H4 (cell line): ENCODE measurements around the gene CRY2. TPM values are rescaled to one million over a fixed set of nuclear protein-coding genes. Genes with fewer than 3 reads are reported as not detected.
A peak's percentile ranks its signal among the peaks of the same experiment; 100 is the strongest.
"Not testable (repeated sequence)": the region's sequence is repeated elsewhere in the genome, so short reads cannot be mapped to it uniquely, and the experiment has no call there.

Experiments used
- DNase-seq: peaks from one replicate; pipeline ENCODE4 v3.0.0-alpha.2; 2015; ENCODE audit warnings: low spot score
- total RNA-seq: library from RNA; depleted of rRNA; stranded (reverse); fragments of >200 nt; shearing (Covaris generic); gene quantifications from 2 replicates; pipeline ENCODE4 v1.2.3, GENCODE V29; 2014; rRNA removed

CRY2 gene
- total RNA-seq = 8.9 and 10.3 TPM in 2 replicates

DNA sequence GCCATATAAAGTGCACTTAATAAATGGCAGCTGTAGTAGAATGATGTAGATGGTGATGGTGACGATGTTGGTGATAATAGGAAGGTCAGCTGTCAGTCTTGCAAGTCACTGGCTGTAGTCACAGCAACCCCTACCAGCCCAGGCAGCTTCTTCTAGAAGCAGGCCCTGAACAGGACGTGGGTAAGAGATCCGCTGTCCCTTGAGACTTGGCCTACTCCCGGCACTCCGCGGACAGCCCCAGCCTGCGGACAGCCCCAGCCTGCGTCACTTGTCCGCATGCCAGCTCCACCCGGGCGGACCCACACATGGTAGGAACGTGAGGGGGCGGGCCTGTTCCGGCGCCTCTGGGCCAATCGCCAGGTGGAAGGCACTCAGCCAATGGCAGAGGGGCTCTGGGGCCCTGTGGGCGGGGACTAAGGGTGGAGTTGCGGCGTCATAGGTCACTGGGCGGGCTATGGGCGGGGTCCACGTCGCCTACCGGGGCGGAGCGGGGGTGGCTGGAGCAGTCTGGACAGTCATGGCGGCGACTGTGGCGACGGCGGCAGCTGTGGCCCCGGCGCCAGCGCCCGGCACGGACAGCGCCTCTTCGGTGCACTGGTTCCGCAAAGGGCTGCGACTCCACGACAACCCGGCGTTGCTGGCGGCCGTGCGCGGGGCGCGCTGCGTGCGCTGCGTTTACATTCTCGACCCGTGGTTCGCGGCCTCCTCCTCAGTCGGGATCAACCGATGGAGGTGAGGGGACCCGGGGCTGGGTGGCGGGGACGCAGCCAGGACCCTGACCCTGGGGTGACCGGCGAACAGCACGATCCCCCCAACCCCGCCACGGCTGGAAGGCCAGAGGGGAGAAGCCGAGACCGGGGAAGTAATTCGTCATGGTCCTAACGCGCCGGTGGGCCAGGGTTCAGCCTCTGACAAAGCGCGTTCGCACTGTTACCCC lies at the start of gene CRY2:
Gene CRY2, plus strand, starts transcription at position 502 of the 937 bp plus-strand sequence. Its CDS starts 16 bp downstream, at position 518.
- DNase-seq = peak; percentile 98

DNA sequence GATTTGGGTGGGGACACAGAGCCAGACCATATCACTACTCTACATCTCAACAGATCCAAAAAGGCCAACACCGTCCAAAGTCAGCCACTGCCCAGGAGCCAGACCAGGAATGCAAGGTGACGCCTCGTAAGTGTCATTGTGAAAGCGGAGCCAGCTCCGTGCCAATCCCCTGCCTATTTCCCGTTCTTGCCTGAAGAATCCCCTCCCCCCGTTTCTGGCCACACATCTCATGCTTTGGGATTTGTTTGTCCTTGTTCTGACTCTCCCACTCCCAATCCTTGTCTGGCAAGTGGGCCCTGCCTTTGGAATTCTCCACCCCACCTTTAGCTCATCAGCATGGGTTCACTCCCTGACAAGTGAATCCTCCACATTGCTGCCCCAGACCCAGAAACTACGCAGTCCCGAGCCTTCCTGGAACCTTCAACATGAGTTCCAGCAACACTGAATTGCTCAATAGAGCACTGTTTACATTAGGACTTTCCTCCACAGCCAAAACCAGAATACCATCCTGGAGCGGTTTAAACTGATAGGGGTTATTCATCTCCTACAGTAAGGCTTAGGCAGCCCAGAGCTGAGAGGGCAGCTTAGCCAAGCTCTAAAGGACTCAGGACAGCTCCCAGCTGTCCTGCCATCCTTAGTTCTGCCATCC lies 48.4 kb upstream of the CRY2 start:
- DNase-seq = peak; percentile 69

- no peak for DNase-seq
Measured at GRCh38 chr11:45799562-45799961, 47.7 kb upstream of the CRY2 start.

- DNase-seq = no peak
Measured at GRCh38 chr11:45800261-45800660, 47.0 kb upstream of the CRY2 start.

DNA sequence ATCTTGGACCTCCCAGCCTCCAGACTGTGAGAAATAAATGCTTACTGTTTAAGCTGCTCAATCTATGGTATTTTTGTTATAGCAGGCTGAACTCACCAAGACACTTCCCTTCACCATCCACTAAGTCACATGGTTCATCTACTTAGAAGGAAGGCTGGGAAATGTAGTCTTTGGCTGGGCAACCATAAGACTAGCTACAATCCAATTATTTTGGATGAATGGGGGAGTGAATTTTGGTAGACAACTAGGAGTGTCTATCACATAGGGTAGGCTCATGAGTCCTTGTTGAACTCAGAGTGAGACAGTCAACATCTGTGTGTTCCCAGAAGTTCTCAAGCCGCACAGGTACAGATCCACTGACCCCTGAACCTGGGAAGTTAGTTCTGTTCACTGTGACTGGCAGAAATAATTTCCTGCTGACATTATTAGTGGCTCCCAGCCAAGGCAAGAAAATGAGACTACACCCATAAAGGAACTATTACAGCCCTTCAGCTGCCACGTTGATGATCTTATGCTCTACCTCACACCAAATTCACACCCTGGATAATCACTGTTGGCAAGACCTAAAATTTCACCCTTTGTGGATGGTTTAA lies 45.5 kb upstream of the CRY2 start:
- no peak for DNase-seq

GRCh38 chr11:45802531-45803317 lies 44.6 kb upstream of the CRY2 start:
- DNase-seq = no peak

DNA sequence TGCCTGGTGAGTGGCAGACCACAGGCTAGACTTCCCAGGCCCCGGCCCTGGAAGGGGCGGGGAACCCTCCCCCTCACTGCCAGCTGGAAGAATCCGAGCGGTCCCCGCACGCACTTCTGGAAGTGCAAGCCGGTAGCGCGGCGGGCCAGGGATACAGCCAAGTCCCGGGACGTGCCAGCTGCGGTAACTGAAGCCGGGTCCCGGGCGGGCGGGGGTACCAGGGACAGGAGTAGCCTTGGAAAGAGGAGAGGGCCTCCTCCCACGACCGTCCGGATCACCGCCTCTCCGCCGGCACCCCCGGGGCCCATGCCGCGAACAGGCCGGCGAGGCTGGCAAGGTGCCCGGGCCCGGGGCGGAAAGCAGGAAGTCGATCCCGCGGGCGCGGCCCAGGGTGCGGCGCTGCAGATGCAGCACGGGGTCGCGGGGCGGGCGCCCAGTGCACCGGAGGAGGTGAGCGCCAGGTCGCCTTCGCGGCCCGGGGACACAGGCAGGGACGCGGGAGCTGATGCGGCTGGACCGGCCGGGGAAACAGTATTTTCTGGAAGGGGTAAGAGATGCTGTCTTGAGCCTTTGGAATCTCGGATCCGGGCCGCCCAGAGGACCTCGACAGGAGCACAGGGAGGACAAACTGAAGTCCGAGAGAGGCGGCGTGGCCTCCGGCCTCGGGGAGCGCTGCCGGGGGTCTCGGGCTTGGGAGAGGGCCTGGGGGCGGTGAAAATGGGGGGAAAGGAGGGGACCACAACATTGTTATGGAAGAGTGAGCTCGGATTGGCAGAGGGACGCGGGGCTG lies 43.1 kb upstream of the CRY2 start:
- peak; percentile 59 for DNase-seq

GRCh38 chr11:45804761-45805304 lies 42.4 kb upstream of the CRY2 start, which contains the start of gene SLC35C1:
Gene SLC35C1 (plus strand): TSS chr11:45805149. CDS start chr11:45805802, 653 bp downstream.
- peak; percentile 93 for DNase-seq

DNA sequence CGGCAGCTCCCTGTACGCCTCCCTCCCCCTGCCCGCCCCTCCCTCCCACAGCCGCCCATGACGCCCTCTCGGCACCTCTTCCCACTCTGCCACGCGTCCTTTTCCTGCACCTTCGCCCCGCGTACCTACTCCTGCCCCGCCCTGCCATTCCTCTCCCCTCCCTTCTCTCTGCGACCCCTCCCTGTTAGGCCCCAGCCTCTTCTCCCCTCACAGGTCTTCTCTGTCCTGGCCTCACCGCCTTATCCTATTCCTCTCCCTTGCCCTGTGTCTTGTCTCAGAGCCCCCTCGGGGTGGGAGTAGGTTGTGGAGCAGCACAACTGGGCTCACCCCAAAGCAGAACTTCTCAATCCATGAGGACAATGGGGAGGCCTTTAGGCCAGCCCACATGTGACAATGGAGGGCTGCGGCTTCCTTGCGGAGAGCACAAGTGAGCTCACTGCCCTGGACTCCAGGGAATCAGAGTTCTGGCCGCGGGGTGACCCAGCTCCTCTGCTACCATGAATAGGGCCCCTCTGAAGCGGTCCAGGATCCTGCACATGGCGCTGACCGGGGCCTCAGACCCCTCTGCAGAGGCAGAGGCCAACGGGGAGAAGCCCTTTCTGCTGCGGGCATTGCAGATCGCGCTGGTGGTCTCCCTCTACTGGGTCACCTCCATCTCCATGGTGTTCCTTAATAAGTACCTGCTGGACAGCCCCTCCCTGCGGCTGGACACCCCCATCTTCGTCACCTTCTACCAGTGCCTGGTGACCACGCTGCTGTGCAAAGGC lies 41.8 kb upstream of the CRY2 start:
- peak; percentile 49 for DNase-seq

DNA sequence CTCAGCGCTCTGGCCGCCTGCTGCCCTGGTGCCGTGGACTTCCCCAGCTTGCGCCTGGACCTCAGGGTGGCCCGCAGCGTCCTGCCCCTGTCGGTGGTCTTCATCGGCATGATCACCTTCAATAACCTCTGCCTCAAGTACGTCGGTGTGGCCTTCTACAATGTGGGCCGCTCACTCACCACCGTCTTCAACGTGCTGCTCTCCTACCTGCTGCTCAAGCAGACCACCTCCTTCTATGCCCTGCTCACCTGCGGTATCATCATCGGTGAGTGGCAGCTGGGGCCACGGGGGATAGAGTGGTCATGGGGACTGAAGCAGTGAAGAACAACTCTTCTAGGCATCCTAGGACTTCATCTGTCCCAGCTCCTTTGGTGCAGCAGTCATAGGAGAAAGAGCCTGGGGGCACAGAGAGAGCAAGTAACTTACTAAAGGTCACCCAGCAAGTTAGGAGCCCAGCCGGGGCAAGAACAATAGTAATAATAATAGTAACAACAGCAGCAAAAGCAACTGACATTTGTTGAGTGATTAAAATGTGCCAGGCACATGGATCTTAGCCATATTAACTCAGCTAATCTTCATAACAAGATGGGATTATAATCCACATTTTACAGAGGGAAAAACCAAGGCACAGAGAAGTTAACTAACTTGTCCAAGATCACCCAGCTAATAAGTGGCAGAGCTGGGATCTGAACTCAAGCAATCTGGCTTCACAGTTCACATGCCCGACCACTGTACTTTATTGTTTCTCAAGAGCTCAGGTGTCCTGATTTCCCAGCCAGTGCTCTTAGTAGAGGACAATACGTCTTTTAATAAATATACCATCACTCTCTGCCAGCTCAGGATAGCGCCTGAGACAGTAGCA lies 41.0 kb upstream of the CRY2 start:
- DNase-seq = no peak

DNA sequence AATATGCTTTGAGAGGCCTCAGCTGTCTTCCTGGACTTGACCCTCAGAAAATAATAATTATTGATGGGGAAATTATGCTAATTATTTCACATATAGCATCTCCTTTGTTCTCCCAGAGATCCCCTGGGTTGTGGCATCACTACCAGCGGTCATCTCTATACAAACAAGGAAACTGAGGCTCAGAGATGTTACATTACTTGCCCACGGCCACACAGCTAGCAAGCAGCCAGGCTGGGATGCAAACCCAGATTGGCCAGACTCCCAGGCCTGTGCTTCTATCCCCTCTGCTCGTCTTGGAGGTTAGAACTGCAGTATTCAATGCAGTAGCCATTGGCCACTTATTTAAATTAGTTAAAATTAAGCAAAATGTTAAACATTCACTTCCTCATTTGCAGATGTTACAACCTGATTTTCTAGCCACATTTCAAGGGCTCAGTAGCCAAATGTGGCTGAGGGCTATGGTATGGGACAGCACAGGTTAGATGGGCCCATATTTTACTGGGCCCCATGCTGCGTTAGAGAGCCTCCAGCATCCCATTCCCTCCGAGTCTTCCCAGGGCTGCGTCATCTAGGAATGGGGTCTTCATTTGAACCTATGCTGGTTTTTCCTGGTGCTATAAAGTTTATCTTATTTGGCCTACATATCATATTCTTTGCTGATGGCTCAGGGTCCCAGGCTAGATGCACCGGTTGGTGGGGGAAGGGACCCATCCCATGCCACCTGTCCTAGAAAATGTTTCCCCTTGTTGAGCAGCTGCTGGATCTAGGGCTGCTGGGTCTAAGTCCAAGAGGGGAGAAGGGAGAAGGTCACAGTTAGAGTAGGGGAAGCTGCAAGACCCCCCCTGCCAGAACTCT lies 40.1 kb upstream of the CRY2 start:
- no peak for DNase-seq

DNA sequence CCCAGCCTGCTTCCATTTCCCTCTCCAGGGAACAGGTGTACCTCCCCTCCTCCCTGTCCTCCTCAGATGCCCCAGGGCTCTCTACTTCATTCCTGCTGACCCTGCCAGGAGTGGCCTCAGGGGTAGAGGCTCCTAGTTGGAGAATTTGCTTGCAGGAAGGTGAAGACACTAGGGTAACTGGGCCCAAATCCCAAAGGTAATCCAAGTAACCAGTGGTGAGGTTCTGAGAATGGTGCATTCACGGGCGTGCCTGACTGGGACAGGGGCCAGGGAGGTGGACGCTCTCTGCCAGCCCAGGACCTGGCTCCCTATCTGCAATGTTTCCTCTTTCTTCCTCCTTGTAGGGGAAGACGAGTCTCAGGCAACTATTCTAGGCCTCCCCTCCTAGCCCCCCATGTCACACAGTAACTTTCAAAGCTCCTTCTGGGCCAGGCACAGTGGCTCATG lies 39.5 kb upstream of the CRY2 start:
- no peak for DNase-seq

DNA sequence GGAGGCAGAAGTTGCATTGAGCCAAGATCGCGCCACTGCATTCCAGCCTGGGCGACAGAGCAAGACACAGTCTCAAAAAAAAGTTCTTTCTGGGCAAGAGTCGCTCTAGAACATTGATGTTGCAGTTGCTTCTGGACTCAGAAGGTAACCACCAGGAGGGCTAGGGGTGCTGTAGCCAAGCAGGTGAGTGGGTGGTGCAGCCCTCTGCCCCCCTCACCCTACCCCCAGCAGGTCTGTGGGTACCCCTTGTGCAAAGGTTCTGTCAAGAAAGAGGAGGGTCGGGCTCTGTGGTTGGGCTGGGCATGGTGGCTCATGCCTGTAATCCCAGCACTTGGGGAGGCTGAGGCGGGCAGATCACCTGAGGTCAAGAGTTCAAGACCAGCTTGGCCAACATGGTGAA lies 38.8 kb upstream of the CRY2 start:
- DNase-seq = not testable (repeated sequence)

DNA sequence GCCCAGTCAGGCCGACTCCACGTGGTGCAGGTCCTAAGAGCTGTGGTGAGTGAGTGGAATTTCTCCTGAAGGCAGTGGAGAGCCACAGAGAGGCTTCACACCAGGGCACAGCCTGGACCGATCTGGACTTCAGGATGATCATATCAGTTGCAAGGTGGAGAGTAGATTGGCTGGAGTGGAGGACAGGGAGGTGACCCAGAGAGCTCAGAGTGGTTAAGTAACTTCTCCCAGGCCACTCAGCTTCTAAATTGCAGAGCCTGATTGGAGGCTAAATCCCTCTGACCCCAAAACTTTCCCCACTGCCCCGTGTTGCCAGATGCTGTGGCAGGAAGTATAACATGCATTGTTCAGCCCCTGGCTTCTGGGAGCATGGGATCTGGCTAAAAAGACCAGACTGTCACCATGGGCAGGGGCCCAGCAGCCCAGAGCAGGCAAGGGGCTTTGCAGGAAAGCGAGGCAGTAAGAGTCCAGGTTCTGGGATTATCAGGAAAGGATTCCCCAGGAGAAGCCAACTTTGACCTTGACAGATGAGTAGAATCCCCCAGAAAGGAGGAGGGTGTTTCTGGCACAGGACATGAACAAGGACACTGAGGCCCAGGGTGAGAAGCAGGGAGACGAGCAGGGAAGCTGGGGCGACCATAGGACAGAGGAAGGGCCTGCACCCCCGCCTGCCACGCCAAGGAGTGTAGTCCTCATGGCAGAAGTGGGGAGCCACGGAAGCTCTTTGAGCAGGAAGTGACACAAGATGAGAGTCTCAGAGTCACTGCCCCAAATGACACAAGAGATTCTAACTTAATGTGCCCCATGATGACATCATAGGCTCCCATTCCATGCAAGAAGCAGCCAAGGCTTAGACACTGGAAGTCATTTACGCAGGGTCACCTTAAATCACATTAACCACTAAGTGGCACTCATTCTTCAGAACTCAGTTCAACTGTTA lies 37.5 kb upstream of the CRY2 start:
- no peak for DNase-seq

GRCh38 chr11:45810431-45811108 lies 36.7 kb upstream of the CRY2 start:
- no peak for DNase-seq

DNA sequence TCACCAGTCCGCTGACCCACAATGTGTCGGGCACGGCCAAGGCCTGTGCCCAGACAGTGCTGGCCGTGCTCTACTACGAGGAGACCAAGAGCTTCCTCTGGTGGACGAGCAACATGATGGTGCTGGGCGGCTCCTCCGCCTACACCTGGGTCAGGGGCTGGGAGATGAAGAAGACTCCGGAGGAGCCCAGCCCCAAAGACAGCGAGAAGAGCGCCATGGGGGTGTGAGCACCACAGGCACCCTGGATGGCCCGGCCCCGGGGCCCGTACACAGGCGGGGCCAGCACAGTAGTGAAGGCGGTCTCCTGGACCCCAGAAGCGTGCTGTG lies 36.2 kb upstream of the CRY2 start:
- DNase-seq = no peak
